Rectal smooth muscle tissue (tissue), 1 donor: ENCODE measurements around the gene EDEM1.
"Not testable (repeated sequence)": the region's sequence is repeated elsewhere in the genome, so short reads cannot be mapped to it uniquely, and the experiment has no call there.

ENCODE experiments used
- H3K27ac ChIP-seq: one replicate; pipeline ENCODE4 v1.7.0; 2013; ENCODE audit warnings: low read depth, low read length, inconsistent platforms
- H3K27me3 ChIP-seq: one replicate; pipeline ENCODE4 v1.7.0; 2013; ENCODE audit warnings: low read length; ENCODE audit not compliant: control insufficient read depth, insufficient read depth
- H3K36me3 ChIP-seq: one replicate; pipeline ENCODE4 v1.7.0; 2013; ENCODE audit warnings: low read length; ENCODE audit not compliant: control insufficient read depth, insufficient read depth
- H3K4me1 ChIP-seq: one replicate; pipeline ENCODE4 v1.7.0; 2013; ENCODE audit warnings: low read length; ENCODE audit not compliant: control insufficient read depth, insufficient read depth
- H3K4me3 ChIP-seq: one replicate; pipeline ENCODE4 v1.7.0; 2013; ENCODE audit warnings: low read length
- H3K9ac ChIP-seq: one replicate; pipeline ENCODE4 v1.7.0; 2013; ENCODE audit warnings: low read length

EDEM1 gene

GRCh38 chr3:5231487-5231886 lies 44.0 kb downstream of the EDEM1 start:
- Histone ChIP-seq H3K9ac (no peak overlapping the region), H3K4me1 (no peaks in the 10 kb centered on the region), H3K36me3 (no peaks in the 10 kb centered on the region), H3K27me3 (no peaks in the 10 kb centered on the region), H3K4me3 (no peak overlapping the region), H3K27ac (no peak overlapping the region)

DNA sequence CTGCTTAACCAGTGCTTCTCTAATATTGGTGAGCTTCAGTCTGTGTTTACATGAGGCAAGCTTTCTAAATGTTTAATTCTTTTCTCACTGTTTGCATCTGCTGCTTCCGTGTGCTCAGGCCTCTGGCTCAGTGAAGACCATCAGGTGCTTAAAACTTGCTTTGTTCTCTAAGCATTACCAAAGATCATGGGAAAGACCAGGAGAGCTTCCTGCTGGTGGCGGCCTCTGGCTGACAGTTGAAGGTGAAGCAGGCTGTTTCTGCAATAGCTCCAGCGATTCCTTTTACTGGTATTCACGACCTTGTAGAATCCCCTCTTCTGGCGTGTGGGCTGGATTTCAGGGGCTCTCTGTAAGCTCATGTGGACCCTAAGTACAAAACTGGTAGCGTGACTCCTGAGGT lies 45.1 kb downstream of the EDEM1 start:
- H3K36me3 ChIP-seq, result no peaks in the 10 kb centered on the region
- H3K27ac ChIP-seq, result no peak overlapping the region
- no peak overlapping the region for H3K4me3 ChIP-seq
- H3K9ac ChIP-seq, result no peak overlapping the region
- H3K27me3 ChIP-seq, result no peaks in the 10 kb centered on the region
- no peaks in the 10 kb centered on the region for H3K4me1 ChIP-seq

DNA sequence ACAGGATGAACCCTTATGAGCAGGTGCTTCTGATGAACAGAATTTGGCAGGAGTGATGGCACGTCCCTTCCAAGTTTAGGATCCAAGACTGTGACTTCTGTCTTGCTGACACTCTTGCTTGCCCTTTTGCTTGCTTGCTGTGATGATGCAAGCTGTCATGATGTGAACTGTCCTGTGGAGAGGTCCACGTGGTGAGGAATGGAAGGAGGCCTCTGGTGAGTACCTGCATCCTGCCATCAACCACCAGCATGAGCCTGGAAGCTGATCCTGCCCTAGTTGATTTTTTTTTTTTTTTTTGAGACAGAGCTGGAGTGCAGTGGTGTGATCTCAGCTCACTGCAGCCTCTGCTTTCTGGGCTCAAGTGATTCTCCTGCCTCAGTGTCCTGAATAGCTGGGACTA lies 45.5 kb downstream of the EDEM1 start:
- Histone ChIP-seq H3K27ac (no peak overlapping the region), H3K9ac (no peak overlapping the region), H3K4me3 (no peak overlapping the region), H3K27me3 (no peaks in the 10 kb centered on the region), H3K4me1 (no peaks in the 10 kb centered on the region), H3K36me3 (no peaks in the 10 kb centered on the region)

GRCh38 chr3:5235655-5236054 lies 48.1 kb downstream of the EDEM1 start:
- H3K27ac ChIP-seq, result no peak overlapping the region
- H3K9ac ChIP-seq, result no peak overlapping the region
- H3K4me1 ChIP-seq, result no peaks in the 10 kb centered on the region
- no peaks in the 10 kb centered on the region for H3K27me3 ChIP-seq
- H3K36me3 ChIP-seq, result no peaks in the 10 kb centered on the region
- H3K4me3 ChIP-seq, result no peak overlapping the region

- no peaks in the 10 kb centered on the region for H3K36me3 ChIP-seq
- no peaks in the 10 kb centered on the region for H3K4me1 ChIP-seq
- no peak overlapping the region for H3K4me3 ChIP-seq
- H3K27me3 ChIP-seq, result no peaks in the 10 kb centered on the region
- no peak overlapping the region for H3K27ac ChIP-seq
- H3K9ac ChIP-seq, result no peak overlapping the region
These were observed 51.0 kb downstream of the EDEM1 start for GRCh38 chr3:5238545-5238944.

- Histone ChIP-seq H3K4me3 (no peak overlapping the region), H3K4me1 (no peaks in the 10 kb centered on the region), H3K27me3 (no peaks in the 10 kb centered on the region), H3K9ac (no peak overlapping the region), H3K36me3 (no peaks in the 10 kb centered on the region), H3K27ac (no peak overlapping the region)
These were observed 52.1 kb downstream of the EDEM1 start for GRCh38 chr3:5239602-5240001.

GRCh38 chr3:5240740-5241139 lies 53.2 kb downstream of the EDEM1 start:
- Histone ChIP-seq H3K36me3 (no peaks in the 10 kb centered on the region), H3K27me3 (no peaks in the 10 kb centered on the region), H3K4me1 (no peaks in the 10 kb centered on the region), H3K27ac (no peak overlapping the region), H3K9ac (no peak overlapping the region), H3K4me3 (no peak overlapping the region)

DNA sequence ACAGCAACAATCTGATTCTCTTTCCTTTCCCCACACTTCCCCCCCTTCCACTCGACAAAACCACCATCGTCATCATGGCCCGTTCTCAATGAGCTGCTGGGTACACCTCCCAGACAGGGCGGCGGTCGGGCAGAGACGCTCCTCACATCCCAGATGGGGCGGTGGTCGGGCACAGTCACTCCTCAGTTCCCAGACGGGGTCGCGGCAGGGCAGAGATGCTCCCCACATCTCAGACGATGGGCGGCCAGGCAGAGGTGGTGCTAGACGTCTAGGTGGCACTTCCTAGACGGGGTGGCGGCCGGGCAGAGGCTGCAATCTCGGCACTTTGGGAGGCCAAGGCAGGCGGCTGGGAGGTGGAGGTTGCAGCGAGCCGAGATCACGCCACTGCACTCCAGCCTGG lies 55.3 kb downstream of the EDEM1 start:
- not testable (repeated sequence) for H3K36me3 ChIP-seq, H3K4me1 ChIP-seq, H3K9ac ChIP-seq, H3K27ac ChIP-seq, H3K27me3 ChIP-seq, H3K4me3 ChIP-seq

GRCh38 chr3:5245927-5246326 lies 58.4 kb downstream of the EDEM1 start:
- H3K4me1 ChIP-seq, result no peaks in the 10 kb centered on the region
- no peaks in the 10 kb centered on the region for H3K36me3 ChIP-seq
- no peak overlapping the region for H3K4me3 ChIP-seq
- no peaks in the 10 kb centered on the region for H3K27me3 ChIP-seq
- H3K27ac ChIP-seq, result no peak overlapping the region
- H3K9ac ChIP-seq, result no peak overlapping the region

- H3K4me3 ChIP-seq, result no peak overlapping the region
- no peaks in the 10 kb centered on the region for H3K27me3 ChIP-seq
- H3K36me3 ChIP-seq, result no peaks in the 10 kb centered on the region
- no peaks in the 10 kb centered on the region for H3K4me1 ChIP-seq
- H3K9ac ChIP-seq, result no peak overlapping the region
- no peak overlapping the region for H3K27ac ChIP-seq
These were observed 61.3 kb downstream of the EDEM1 start for GRCh38 chr3:5248822-5249221.

GRCh38 chr3:5250467-5251195 lies 63.1 kb downstream of the EDEM1 start:
- Histone ChIP-seq H3K27ac (no peak overlapping the region), H3K36me3 (no peaks in the 10 kb centered on the region), H3K27me3 (no peaks in the 10 kb centered on the region), H3K4me1 (no peaks in the 10 kb centered on the region), H3K4me3 (peak overlapping the region; percentile 53), H3K9ac (no peak overlapping the region)

- Histone ChIP-seq H3K4me1 (no peaks in the 10 kb centered on the region), H3K4me3 (peak overlapping the region; percentile 53), H3K27me3 (no peaks in the 10 kb centered on the region), H3K36me3 (no peaks in the 10 kb centered on the region), H3K9ac (no peak overlapping the region), H3K27ac (no peak overlapping the region)
These were observed 63.7 kb downstream of the EDEM1 start for GRCh38 chr3:5251196-5251583.

DNA sequence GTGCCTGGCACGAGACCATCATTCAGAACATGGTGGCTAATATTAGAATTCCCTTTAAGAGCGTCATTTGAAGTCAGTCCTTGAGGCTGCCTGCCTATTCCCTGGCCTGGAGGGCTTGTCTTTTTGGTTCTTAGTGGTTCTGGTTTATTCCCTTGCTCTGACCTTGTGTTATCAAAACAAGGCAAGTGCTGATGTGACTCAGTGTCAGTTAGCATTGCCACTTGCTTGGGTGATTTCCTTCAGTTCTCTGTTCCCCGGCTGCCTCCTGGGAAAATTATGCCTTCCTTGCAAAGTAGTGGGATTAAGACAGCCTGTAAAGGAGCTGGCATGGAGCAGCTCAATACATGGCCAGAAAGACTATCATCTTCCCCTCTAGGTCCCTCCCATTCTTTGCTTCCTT lies 64.6 kb downstream of the EDEM1 start:
- no peaks in the 10 kb centered on the region for H3K27me3 ChIP-seq
- H3K4me1 ChIP-seq, result no peaks in the 10 kb centered on the region
- no peak overlapping the region for H3K4me3 ChIP-seq
- H3K36me3 ChIP-seq, result no peaks in the 10 kb centered on the region
- H3K9ac ChIP-seq, result no peak overlapping the region
- no peak overlapping the region for H3K27ac ChIP-seq
